ENCODE measurements around the gene OPN4. TPM values are rescaled to one million over a fixed set of nuclear protein-coding genes. Genes with fewer than 3 reads are reported as not detected.

The OPN4 gene
- total and polyA plus RNA-seq, 2 of the 13 experiments (the other 11 are each of a cell fraction or from before 2014, with no cell fraction given): not detected

GRCh38 chr10:86710987-86711512 is 56.7 kb downstream of the OPN4 start (continued):
- TF ChIP-seq ZNF362 (CRISPR knock-in tag; IDR thresholded peaks at IDR 0.05; ENCODE audit: borderline replicate concordance): peak; percentile 49; the same call in 1 of the 2 replicates
- no peak for TF ChIP-seq ELF4 (CRISPR knock-in tag; IDR thresholded peaks at IDR 0.05; ENCODE audit: borderline replicate concordance)
- TF ChIP-seq ZNF724P (CRISPR knock-in tag; IDR thresholded peaks at IDR 0.05; ENCODE audit: borderline replicate concordance): no peak
- TF ChIP-seq TGIF2 (CRISPR knock-in tag; IDR thresholded peaks at IDR 0.05): no peak
- no peak for TF ChIP-seq ZNF850 (CRISPR knock-in tag; conservative IDR thresholded peaks at IDR 0.05)
- TF ChIP-seq NFE2 (CRISPR knock-in tag; IDR thresholded peaks at IDR 0.05): no peak
- no peak for TF ChIP-seq AHR (CRISPR knock-in tag; IDR thresholded peaks at IDR 0.05)
- no peak for TF ChIP-seq PAX8 (CRISPR knock-in tag; IDR thresholded peaks at IDR 0.05; ENCODE audit: borderline replicate concordance)
- TF ChIP-seq NFYC (CRISPR knock-in tag; IDR thresholded peaks at IDR 0.05): no peak
- TF ChIP-seq ZSCAN21 (CRISPR knock-in tag; IDR thresholded peaks at IDR 0.05; ENCODE audit: borderline replicate concordance): no peak; the same call in 1 of the 2 replicates
- TF ChIP-seq ZKSCAN1 (IDR thresholded peaks at IDR 0.05; ENCODE audit: low read length): no peak
- peak; percentile 75; the same call in 1 of the 2 replicates for TF ChIP-seq GFI1 (CRISPR knock-in tag; IDR thresholded peaks at IDR 0.05; ENCODE audit: borderline replicate concordance)
- TF ChIP-seq ZNF574 (CRISPR knock-in tag; IDR thresholded peaks at IDR 0.05): peak; percentile 75
- TF ChIP-seq GLMP (CRISPR knock-in tag; IDR thresholded peaks at IDR 0.05; ENCODE audit: borderline replicate concordance): no peak
- no peak for TF ChIP-seq ZNF3 (CRISPR knock-in tag; IDR thresholded peaks at IDR 0.05)
- no peak for TF ChIP-seq RARA (CRISPR knock-in tag; IDR thresholded peaks at IDR 0.05)
- no peak for TF ChIP-seq TEF (CRISPR knock-in tag; IDR thresholded peaks at IDR 0.05)
- no peak for TF ChIP-seq CBX2 (IDR thresholded peaks at IDR 0.05; ENCODE audit: low read depth, low read length)
- 0 out of 2 replicates have a peak, but pooled peaks have one; percentile 44 for TF ChIP-seq CBX2 (CRISPR knock-in tag; IDR thresholded peaks at IDR 0.05; ENCODE audit: low read depth)
- TF ChIP-seq ZNF784 (CRISPR knock-in tag; IDR thresholded peaks at IDR 0.05; ENCODE audit: borderline replicate concordance): no peak
- TF ChIP-seq ZNF460 (CRISPR knock-in tag; IDR thresholded peaks at IDR 0.05; ENCODE audit: borderline replicate concordance): no peak
- 0 out of 2 replicates have a peak, but pooled peaks have one; percentile 32 for TF ChIP-seq DR1 (CRISPR knock-in tag; IDR thresholded peaks at IDR 0.05)
- TF ChIP-seq MTF2 (CRISPR knock-in tag; IDR thresholded peaks at IDR 0.05; ENCODE audit: borderline replicate concordance): no peak
- TF ChIP-seq FOXJ3 (CRISPR knock-in tag; IDR thresholded peaks at IDR 0.05; ENCODE audit: borderline replicate concordance): no peak
